HL-60 (cell line): ENCODE data around the gene ELP4.

Experiments
- CTCF ChIP-seq: IDR thresholded peaks from one replicate; pipeline ENCODE4 v1.5.1; 2011; ENCODE audit warnings: low read length, control low read depth, inconsistent platforms; ENCODE audit not compliant: insufficient read depth
- GABPA ChIP-seq: IDR thresholded peaks from 2 replicates; pipeline ENCODE4 v1.6.1; 2012; ENCODE audit warnings: low read depth
- POLR2AphosphoS5 ChIP-seq: IDR thresholded peaks from 2 replicates; pipeline ENCODE4 v1.6.1; 2012; ENCODE audit warnings: low read depth
- REST ChIP-seq: IDR thresholded peaks from 2 replicates; pipeline ENCODE4 v1.6.1; 2012; ENCODE audit warnings: low read depth; ENCODE audit not compliant: insufficient replicate concordance

GRCh38 chr11:31830406-31830805 is 320.8 kb downstream of the ELP4 start:
- TF ChIP-seq CTCF (no peak), POLR2AphosphoS5 (no peak), GABPA (no peak), REST (no peak)
